ENCODE measurements around the gene ATP6V1C2.

ATP6V1C2 gene

GRCh38 chr2:10733566-10733925 lies 12.1 kb downstream of the ATP6V1C2 start:
- no peak for DNase-seq

- no peak for DNase-seq
Observed at GRCh38 chr2:10733980-10734379, 12.6 kb downstream of the ATP6V1C2 start.

- DNase-seq: no peak
Observed at GRCh38 chr2:10738192-10738591, 16.8 kb downstream of the ATP6V1C2 start.

GRCh38 chr2:10740226-10740625 lies 18.8 kb downstream of the ATP6V1C2 start:
- DNase-seq: no peak

- DNase-seq: no peak
Observed at GRCh38 chr2:10741139-10741538, 19.7 kb downstream of the ATP6V1C2 start.

GRCh38 chr2:10742666-10743065 lies 21.2 kb downstream of the ATP6V1C2 start:
- DNase-seq: no peak

GRCh38 chr2:10750610-10751009 lies 29.2 kb downstream of the ATP6V1C2 start:
- DNase-seq: no peak

- DNase-seq: no peak
Observed at GRCh38 chr2:10752236-10752635, 30.8 kb downstream of the ATP6V1C2 start.

GRCh38 chr2:10753156-10753555 lies 31.7 kb downstream of the ATP6V1C2 start:
- no peak for DNase-seq

GRCh38 chr2:10753876-10754275 lies 32.4 kb downstream of the ATP6V1C2 start:
- no peak for DNase-seq

- DNase-seq: no peak
Observed at GRCh38 chr2:10755621-10756020, 34.2 kb downstream of the ATP6V1C2 start.

GRCh38 chr2:10757814-10758286 lies 36.4 kb downstream of the ATP6V1C2 start:
- no peak for DNase-seq

- no peak for DNase-seq
Observed at GRCh38 chr2:10759151-10759714, 37.8 kb downstream of the ATP6V1C2 start.

- DNase-seq: no peak
Observed at GRCh38 chr2:10760794-10761504, 39.5 kb downstream of the ATP6V1C2 start.

GRCh38 chr2:10761591-10761990 lies 40.2 kb downstream of the ATP6V1C2 start:
- no peak for DNase-seq

GRCh38 chr2:10762651-10763460 lies 41.4 kb downstream of the ATP6V1C2 start:
- no peak for DNase-seq

- no peak for DNase-seq
Observed at GRCh38 chr2:10763461-10763800, 42.0 kb downstream of the ATP6V1C2 start.

- no peak for DNase-seq
Observed at GRCh38 chr2:10764096-10764785, 42.8 kb downstream of the ATP6V1C2 start.

GRCh38 chr2:10764896-10765295 lies 43.5 kb downstream of the ATP6V1C2 start:
- DNase-seq: no peak

GRCh38 chr2:10765461-10765860 lies 44.0 kb downstream of the ATP6V1C2 start:
- no peak for DNase-seq

- no peak for DNase-seq
Observed at GRCh38 chr2:10765914-10766313, 44.5 kb downstream of the ATP6V1C2 start.

- DNase-seq: no peak
Observed at GRCh38 chr2:10768063-10768507, 46.7 kb downstream of the ATP6V1C2 start.

All from stimulated activated naive CD4-positive, alpha-beta T cell (primary cell).